Tibial artery (tissue), 4 donors: ENCODE results near the gene ACO2.

Experiments
- DNase-seq, 2 donors: peaks; one replicate each; pipeline ENCODE4 v3.0.0-alpha.2; 2019
- H3K27ac ChIP-seq, 2 donors: fragments of 200-600 bp; sonication (generic) in 1 of 2; 1 replicate in 1 of 2; 2 replicates in 1 of 2; pipeline ENCODE4 v1.5.1; 2018 to 2019; ENCODE audit warnings: mild to moderate bottlenecking in 1 of 2
- H3K27me3 ChIP-seq, 2 donors: fragments of 200-600 bp; sonication (generic) in 1 of 2; one replicate each; pipeline versions ENCODE4 v1.5.1 to v1.6.0; 2016 to 2019
- H3K36me3 ChIP-seq, 3 donors: fragments of 200-600 bp; sonication (generic) in 2 of 3; one replicate each; pipeline ENCODE4 v1.5.1; 2016 to 2019; ENCODE audit warnings: mild to moderate bottlenecking in 2 of 3
- H3K4me1 ChIP-seq, 4 donors: fragments of 200-600 bp; sonication (generic) in 2 of 4; 1 replicate in 3 of 4; 2 replicates in 1 of 4; pipeline ENCODE4 v1.5.1; 2016 to 2019
- H3K4me3 ChIP-seq, 2 donors: fragments of 200-600 bp; sonication (generic) in 1 of 2; 1 replicate in 1 of 2; 2 replicates in 1 of 2; pipeline ENCODE4 v1.5.1; 2018 to 2019; ENCODE audit warnings: mild to moderate bottlenecking in 2 of 2
- H3K9me3 ChIP-seq, 3 donors: fragments of 200-600 bp; sonication (generic) in 1 of 3; one replicate each; pipeline ENCODE4 v1.5.1; 2016 to 2019
- CTCF ChIP-seq, 2 experiments: fragments of 200-600 bp in 1 of 2; fragments of 450-650 bp in 1 of 2; IDR thresholded peaks; one replicate each; pipeline ENCODE4 v1.5.1; 2017 to 2019; ENCODE audit warnings: antibody characterized with exemption in 2 of 2, mild to moderate bottlenecking in 1 of 2, moderate library complexity in 1 of 2
- intact Hi-C: fragments of 100-400 bp; cut with DNase I; formaldehyde crosslinking; loops from one replicate; pipeline ENCODE4 v1.15.0; 2023; ENCODE audit warnings: low total_unique reads

Gene ACO2

GRCh38 chr22:41542224-41542623 is 73.3 kb downstream of the ACO2 start:
- H3K36me3 ChIP-seq = peaks cover 0 to 32% (median 17%) of the 10 kb centered on the region in 3 donors
- H3K4me3 ChIP-seq = no peak overlapping the region
- no peaks in the 10 kb centered on the region for H3K27me3 ChIP-seq
- H3K4me1 ChIP-seq = peaks cover 0 to 35% (median 20%) of the 10 kb centered on the region in 4 donors
- peak overlapping the region; percentile 31 to 95 for H3K27ac ChIP-seq
- DNase-seq = no peak
- TF ChIP-seq CTCF (IDR thresholded peaks at IDR 0.05) = no peak
- no peaks in the 10 kb centered on the region for H3K9me3 ChIP-seq
- intact Hi-C loops = loop anchor here (5.0 kb wide), 1 partner anchor 80 kb away; the partner anchor contains the start of genes DESI1 and XRCC6

- Histone ChIP-seq H3K4me1 (peaks cover 0 to 35% (median 20%) of the 10 kb centered on the region in 4 donors), H3K4me3 (peak within 1 kb of the TSS; percentile 81 to 95), H3K36me3 (peaks cover 0 to 17% (median 14%) of the 10 kb centered on the region in 3 donors), H3K9me3 (no peaks in the 10 kb centered on the region), H3K27ac (peak within 1 kb of the TSS; percentile 90 to 95), H3K27me3 (no peaks in the 10 kb centered on the region)
- intact Hi-C loops = loop anchor here (5.0 kb wide), 1 partner anchor 78 kb away; the partner anchor contains the start of genes DESI1 and XRCC6
- peak; percentile 99 for DNase-seq
- peak; percentile 53 to 64 for TF ChIP-seq CTCF (IDR thresholded peaks at IDR 0.05)
Measured at GRCh38 chr22:41543854-41544670, 75.1 kb downstream of the ACO2 start, which contains the start of gene POLR3H. Gene POLR3H, minus strand, starts transcription at chr22:41544470. Its CDS starts 369 bp downstream, at chr22:41544101.

- Histone ChIP-seq H3K4me1 (peaks cover 0 to 35% (median 20%) of the 10 kb centered on the region in 4 donors), H3K27me3 (no peaks in the 10 kb centered on the region), H3K4me3 (peak overlapping the region; percentile 81 to 95), H3K9me3 (no peaks in the 10 kb centered on the region), H3K36me3 (peaks cover 0 to 9% (median 6%) of the 10 kb centered on the region in 3 donors), H3K27ac (peak overlapping the region; percentile 90 to 95)
- no peak for DNase-seq
- intact Hi-C loops = loop anchor here (5.0 kb wide), 1 partner anchor 77 kb away; the partner anchor contains the start of genes DESI1 and XRCC6
- no peak for TF ChIP-seq CTCF (IDR thresholded peaks at IDR 0.05)
Measured at GRCh38 chr22:41544671-41545476, 76.0 kb downstream of the ACO2 start.

GRCh38 chr22:41548830-41549211 is 79.9 kb downstream of the ACO2 start:
- intact Hi-C loops = no loop called here

More at GRCh38 chr22:41548830-41549211, 79.9 kb downstream of the ACO2 start:
- no peak overlapping the region for H3K27ac ChIP-seq
- no peaks in the 10 kb centered on the region for H3K9me3 ChIP-seq
- no peak overlapping the region for H3K4me3 ChIP-seq
- H3K4me1 ChIP-seq = peaks cover 0 to 15% (median 2%) of the 10 kb centered on the region in 4 donors
- H3K36me3 ChIP-seq = no peaks in the 10 kb centered on the region
- no peak for TF ChIP-seq CTCF (IDR thresholded peaks at IDR 0.05)
- H3K27me3 ChIP-seq = no peaks in the 10 kb centered on the region
- DNase-seq = no peak
